H1 (cell line): ENCODE results near the gene SLC22A13. TPM values are rescaled to one million over a fixed set of nuclear protein-coding genes. Genes with fewer than 3 reads are reported as not detected.
A peak's percentile ranks its signal among the peaks of the same experiment; 100 is the strongest.

ENCODE experiments used
- CTCF ChIA-PET: fragments of 300-600 bp; sonication (Branson Sonifier 250); formaldehyde crosslinking; loops from one replicate; lab custom pipeline; 2021; ENCODE audit not compliant: partially characterized antibody; lab: Charles Lee
- POLR2A ChIA-PET: fragments of 300-600 bp; sonication (Branson Sonifier 250); formaldehyde crosslinking; loops from one replicate; lab custom pipeline; 2021; ENCODE audit warnings: inconsistent platforms; ENCODE audit not compliant: partially characterized antibody; lab: Charles Lee
- DNase-seq, 2 experiments: peaks; one replicate each; pipeline versions ENCODE4 v3.0.0 to v3.0.0-alpha.2; 2010 to 2022; ENCODE audit warnings: low spot score in 2 of 2, low read depth in 1 of 2, mixed read lengths in 1 of 2
- FAIRE-seq: peaks from 2 replicates; lab custom pipeline; 2011; peaks lifted over from hg19 to GRCh38; lab: Jason Lieb, UNC
- H2AFZ ChIP-seq: 2 replicates; pipeline ENCODE4 v1.8.1; 2012; ENCODE audit warnings: low read length, inconsistent platforms
- H2AK5ac ChIP-seq: 2 replicates; pipeline ENCODE4 v1.6.1; 2013; ENCODE audit warnings: low read depth, low read length
- H2BK120ac ChIP-seq: replicated peaks from 2 replicates; pipeline ENCODE3; 2013; ENCODE audit warnings: low read depth, low read length, inconsistent platforms
- H2BK12ac ChIP-seq: 2 replicates; pipeline ENCODE4 v1.6.1; 2013; ENCODE audit warnings: low read depth, low read length
- H2BK15ac ChIP-seq: 2 replicates; pipeline ENCODE4 v1.6.1; 2013; ENCODE audit warnings: low read length
- H2BK20ac ChIP-seq: 2 replicates; pipeline ENCODE4 v1.6.1; 2013; ENCODE audit warnings: low read length
- H2BK5ac ChIP-seq: 2 replicates; pipeline ENCODE4 v1.6.1; 2013; ENCODE audit warnings: low read depth, low read length
- H3K14ac ChIP-seq: 2 replicates; pipeline ENCODE4 v1.6.1; 2013; ENCODE audit warnings: inconsistent platforms; ENCODE audit not compliant: insufficient read length
- H3K18ac ChIP-seq: 2 replicates; pipeline ENCODE4 v1.6.1; 2013; ENCODE audit warnings: low read length; ENCODE audit errors: extremely low read depth
- H3K23ac ChIP-seq: 2 replicates; pipeline ENCODE4 v1.6.1; 2013; ENCODE audit warnings: inconsistent platforms; ENCODE audit not compliant: insufficient read length
- H3K23me2 ChIP-seq: 2 replicates; pipeline ENCODE4 v1.6.1; 2013; ENCODE audit warnings: low read depth, low read length
- H3K27ac ChIP-seq: 2 replicates; pipeline ENCODE4 v1.6.1; 2011; ENCODE audit warnings: low read depth, low read length, inconsistent platforms
- H3K27me3 ChIP-seq, 4 experiments: replicated peaks in 1 of 4; 1 replicate in 1 of 4; 2 replicates in 3 of 4; pipeline versions ENCODE4 v1.6.1 to v1.8.1; 2011 to 2013; ENCODE audit warnings: low read length in 3 of 4, mild to moderate bottlenecking in 3 of 4, inconsistent platforms in 2 of 4, mixed read lengths in 2 of 4, moderate library complexity in 1 of 4; ENCODE audit not compliant: control insufficient read depth in 3 of 4, insufficient read depth in 3 of 4; ENCODE audit errors: extremely low read depth in 1 of 4
- H3K36me3 ChIP-seq, 4 experiments: 2 replicates each; pipeline versions ENCODE4 v1.6.1 to v1.8.1; 2011 to 2013; ENCODE audit warnings: mild to moderate bottlenecking in 4 of 4, low read length in 3 of 4, moderate library complexity in 2 of 4, control low read depth in 1 of 4, inconsistent platforms in 1 of 4; ENCODE audit not compliant: insufficient read depth in 4 of 4, control insufficient read depth in 2 of 4
- H3K4ac ChIP-seq: replicated peaks from 2 replicates; pipeline ENCODE3; 2013; ENCODE audit warnings: low read length, low read depth, mixed read lengths, inconsistent platforms; ENCODE audit not compliant: insufficient read length
- H3K4me1 ChIP-seq, 4 experiments: replicated peaks in 1 of 4; 1 replicate in 1 of 4; 2 replicates in 3 of 4; pipeline versions ENCODE4 v1.6.1 to v1.8.1; 2011 to 2013; ENCODE audit warnings: low read length in 3 of 4, inconsistent platforms in 2 of 4, mixed read lengths in 1 of 4; ENCODE audit not compliant: insufficient read depth in 4 of 4, control insufficient read depth in 3 of 4
- H3K4me2 ChIP-seq, 2 experiments: 2 replicates each; pipeline versions ENCODE4 v1.6.1 to v1.8.1; 2011 to 2013; ENCODE audit warnings: low read depth in 2 of 2, low read length in 2 of 2, control low read depth in 1 of 2, inconsistent platforms in 1 of 2, mild to moderate bottlenecking in 1 of 2; ENCODE audit not compliant: insufficient read depth in 1 of 2
- H3K4me3 ChIP-seq, 4 experiments: fragments of 200-600, 300-600 bp in 1 of 4; sonication (generic), shearing (Covaris generic), sonication (Bioruptor Twin) in 1 of 4; 2 replicates each; pipeline versions ENCODE4 v1.5.1 to v1.8.1; 2011 to 2016; ENCODE audit warnings: low read length in 4 of 4, low read depth in 3 of 4, control low read depth in 2 of 4, inconsistent platforms in 2 of 4, mild to moderate bottlenecking in 2 of 4, mixed read lengths in 1 of 4, moderate library complexity in 1 of 4; ENCODE audit not compliant: insufficient read depth in 2 of 4; ENCODE audit errors: extremely low read depth in 1 of 4
- H3K56ac ChIP-seq: replicated peaks from 2 replicates; pipeline ENCODE3; 2013; ENCODE audit warnings: low read depth, mild to moderate bottlenecking, mixed read lengths, low read length, inconsistent platforms; ENCODE audit not compliant: insufficient read length
- H3K79me1 ChIP-seq: 2 replicates; pipeline ENCODE4 v1.6.1; 2013; ENCODE audit warnings: low read depth, low read length, control low read depth
- H3K79me2 ChIP-seq, 2 experiments: 2 replicates each; pipeline versions ENCODE4 v1.6.1 to v1.8.1; 2012 to 2013; ENCODE audit warnings: low read length in 2 of 2, mild to moderate bottlenecking in 2 of 2, inconsistent platforms in 1 of 2; ENCODE audit not compliant: insufficient read depth in 2 of 2, control insufficient read depth in 1 of 2
- H3K9ac ChIP-seq, 4 experiments: replicated peaks in 1 of 4; 1 replicate in 1 of 4; 2 replicates in 3 of 4; pipeline versions ENCODE4 v1.6.1 to v1.8.1; 2011 to 2013; ENCODE audit warnings: low read depth in 3 of 4, low read length in 3 of 4, control low read depth in 2 of 4, mild to moderate bottlenecking in 2 of 4, moderate library complexity in 2 of 4, inconsistent platforms in 1 of 4; ENCODE audit errors: extremely low read depth in 1 of 4
- H3K9me3 ChIP-seq, 2 experiments: 2 replicates each; pipeline versions ENCODE4 v1.6.1 to v1.8.1; 2012 to 2013; ENCODE audit warnings: mild to moderate bottlenecking in 2 of 2, moderate library complexity in 2 of 2, control low read depth in 1 of 2, inconsistent platforms in 1 of 2, low read depth in 1 of 2, low read length in 1 of 2, mixed read lengths in 1 of 2; ENCODE audit not compliant: insufficient read depth in 2 of 2
- H4K20me1 ChIP-seq, 2 experiments: replicated peaks in 1 of 2; 2 replicates each; pipeline versions ENCODE3 to v1.8.1; 2011 to 2013; ENCODE audit warnings: inconsistent platforms in 2 of 2, low read length in 2 of 2, mild to moderate bottlenecking in 1 of 2; ENCODE audit not compliant: insufficient read depth in 2 of 2, control insufficient read depth in 1 of 2
- H4K5ac ChIP-seq: 2 replicates; pipeline ENCODE4 v1.6.1; 2013; ENCODE audit warnings: low read length, low read depth, mixed read lengths, inconsistent platforms; ENCODE audit not compliant: insufficient read length
- H4K8ac ChIP-seq: 2 replicates; pipeline ENCODE4 v1.8.0; 2013; ENCODE audit warnings: mild to moderate bottlenecking, moderate library complexity, low read length, inconsistent platforms; ENCODE audit not compliant: insufficient read depth; ENCODE audit errors: extremely low read depth
- H4K91ac ChIP-seq: replicated peaks from 2 replicates; pipeline ENCODE3; 2013; ENCODE audit warnings: low read length, mixed read lengths, inconsistent platforms; ENCODE audit not compliant: insufficient read length
- ASH2L ChIP-seq: fragments of 200-600, 300-600 bp; sonication (generic); IDR thresholded peaks from one replicate; pipeline ENCODE4 v1.7.1; 2017; ENCODE audit warnings: low read length
- SIRT6 ChIP-seq: IDR thresholded peaks from one replicate; pipeline ENCODE4 v1.7.1; 2012; ENCODE audit warnings: low read length, inconsistent platforms
- WGBS, 2 experiments: shearing (Covaris generic) in 1 of 2; methylation state at CpG; one replicate each; pipeline versions ENCODE4 v1.1.6 to v1.1.7; 2013 to 2015; ENCODE audit warnings: low lambda C conversion rate in 2 of 2, mixed read lengths in 2 of 2, inconsistent platforms in 1 of 2, low coverage in 1 of 2, missing lambda C conversion rate in 1 of 2; ENCODE audit not compliant: insufficient replicate concordance in 2 of 2, insufficient coverage in 1 of 2, insufficient read length in 1 of 2; ENCODE audit errors: extremely low coverage in 1 of 2, missing lambda C conversion rate in 1 of 2; 5-methylcytosine and 5-hydroxymethylcytosine counted together
- polyA plus RNA-seq, 7 experiments: library from polyadenylated mRNA; depleted of rRNA in 3 of 7; stranded (reverse) in 5 of 7; unstranded in 2 of 7; fragments of >200 nt in 5 of 7; fragments of 200-250 nt in 2 of 7; gene quantifications; 1 replicate in 5 of 7; 2 replicates in 1 of 7; 4 replicates in 1 of 7; pipeline versions ENCODE4 v1.2.1 to v1.2.3, GENCODE V29; 2011 to 2013; ENCODE audit warnings: missing spikeins in 2 of 7, mixed read lengths in 2 of 7
- total RNA-seq: library from RNA; stranded (reverse); fragmentation: NEBNext Ultra II Directional; extraction: Animal tissue kit (Norgen Biotek cat#: 25700); gene quantifications from 2 replicates; pipeline ENCODE4 v1.2.1, GENCODE V29; 2021

SLC22A13 gene
- total and polyA plus RNA-seq, 2 of the 8 experiments (the other 6 are each of a cell fraction or from before 2014, with no cell fraction given), result 0.05 to 0.41 TPM

- DNase-seq (no peak), FAIRE-seq (no peak)
- Histone ChIP-seq H3K14ac (no peak overlapping the region), H3K56ac (no peak overlapping the region), H4K5ac (no peak overlapping the region), H3K18ac (no peak overlapping the region), H3K23ac (no peak overlapping the region), H3K27me3 (no peaks in the 10 kb centered on the region), H3K27ac (no peak overlapping the region), H3K4me2 (no peak overlapping the region), H2BK5ac (no peak overlapping the region), H3K9ac (no peak overlapping the region), H3K9me3 (no peaks in the 10 kb centered on the region), H3K4me3 (no peak overlapping the region), H3K23me2 (no peaks in the 10 kb centered on the region), H3K4me1 (no peaks in the 10 kb centered on the region), H4K91ac (no peak overlapping the region), H4K20me1 (peaks cover 0 to 4% of the 10 kb centered on the region in 2 experiments), H2BK120ac (no peak overlapping the region), H3K36me3 (peaks cover 0 to 19% (median 10%) of the 10 kb centered on the region in 4 experiments; a peak in 3 of 8 replicates), H2AK5ac (no peak overlapping the region), H3K4ac (no peak overlapping the region), H2AFZ (no peak overlapping the region), H3K79me1 (no peaks in the 10 kb centered on the region), H4K8ac (peak overlapping the region; percentile 57; the same call in 1 of the 2 replicates), H2BK15ac (no peak overlapping the region), H2BK20ac (no peak overlapping the region), H3K79me2 (peaks cover 0 to 4% of the 10 kb centered on the region in 2 experiments; a peak in 1 of 4 replicates), H2BK12ac (no peak overlapping the region)
- CTCF ChIA-PET, result no interaction called here
- POLR2A ChIA-PET, result interaction anchor here (1.2 kb wide), 1 partner anchor 11 kb away, joined by 3 read pairs; no protein-coding TSS in a partner anchor
- no peak for TF ChIP-seq SIRT6
- TF ChIP-seq ASH2L, result no peak
- WGBS, 2 experiments, result 89% methylated on average over 7 of the region's 7 CpGs; no CpG with 5 or more reads in 1 of the 2 experiments
Measured at GRCh38 chr3:38222032-38222634, 43.5 kb upstream of the SLC22A13 start.
